Measurements from ENCODE around the gene FAM209B. TPM values are rescaled to one million over a fixed set of nuclear protein-coding genes. Genes with fewer than 3 reads are reported as not detected.

The FAM209B gene
- total and polyA plus RNA-seq, 10 of the 15 experiments (the other 5 are each of a cell fraction or from before 2014, with no cell fraction given): 0.22 to 0.77 (median 0.41) TPM; not detected in 2

DNA sequence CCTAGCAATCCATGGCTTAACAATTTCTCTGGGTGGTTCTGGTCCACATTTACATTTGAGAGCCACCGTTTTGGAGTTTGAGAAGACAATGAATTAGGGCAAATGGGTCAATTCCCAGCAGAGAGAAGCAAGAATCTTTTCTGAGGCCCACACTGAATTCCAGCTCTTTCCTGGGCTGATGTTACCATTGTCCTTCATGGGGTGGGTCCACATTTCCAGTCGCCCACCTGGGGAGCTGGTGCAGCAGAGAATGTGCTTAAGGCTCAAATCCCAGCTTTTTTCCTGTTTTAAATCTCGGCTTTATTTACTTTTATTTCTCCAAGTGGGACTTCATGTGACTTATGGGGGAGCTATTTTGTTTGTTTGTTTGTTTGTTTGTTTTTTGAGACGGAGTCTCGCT, 51.9 kb downstream of the FAM209B start:
- intact Hi-C loops (cut with micrococcal nuclease; ENCODE audit: unreplicated experiment): no loop called here
- no peaks in the 10 kb centered on the region for H3K4me1 ChIP-seq (ENCODE audit: control insufficient read depth, insufficient read depth, low read length)
- no peaks in the 10 kb centered on the region for H4K20me1 ChIP-seq (ENCODE audit: control insufficient read depth, insufficient read depth)
- RAD21 ChIA-PET (ENCODE audit: unreplicated experiment): no interaction called here
- no peak overlapping the region for H3K9ac ChIP-seq (ENCODE audit: control insufficient read depth, insufficient read depth, low read length)
- POLR2A ChIA-PET: interaction anchor here (0.6 kb wide), 1 partner anchor 12 kb away, joined by 3 read pairs; no protein-coding TSS in a partner anchor
- H3K36me3 ChIP-seq (ENCODE audit: control insufficient read depth in 2 of 2, insufficient read depth in 2 of 2, low read length in 1 of 2): no peaks in the 10 kb centered on the region
- SMC1A ChIA-PET (ENCODE audit: uncharacterized antibody, unreplicated experiment): no interaction called here
- ATAC-seq (no peak), FAIRE-seq (no peak), DNase-seq (ENCODE audit: low read depth, low spot score) (no peak)
- H3K27ac ChIP-seq (ENCODE audit: control insufficient read depth, insufficient read depth): no peak overlapping the region
- no peak overlapping the region for H2AFZ ChIP-seq (ENCODE audit: control insufficient read depth, low read depth, low read length)
- in situ Hi-C loops (cut with MboI): no loop called here
- no TSS peak for BruUV-seq (replicated peaks)
- no peak overlapping the region for H3K4me2 ChIP-seq (ENCODE audit: control insufficient read depth, insufficient read depth)
- no peaks in the 10 kb centered on the region for H3K27me3 ChIP-seq (replicated peaks in 1 of 2; ENCODE audit: control insufficient read depth in 2 of 2, insufficient read depth in 2 of 2, low read length in 1 of 2)
- no peaks in the 10 kb centered on the region for H3K9me3 ChIP-seq (replicated peaks; ENCODE audit: control insufficient read depth, insufficient read depth, low read length)
- WGBS (ENCODE audit: insufficient coverage, insufficient replicate concordance, low lambda C conversion rate, missing lambda C conversion rate): 23% methylated on average over 5 of the region's 5 CpGs
- H3K4me3 ChIP-seq: no peak overlapping the region
- no peaks in the 10 kb centered on the region for H3K79me2 ChIP-seq (ENCODE audit: control insufficient read depth, insufficient read depth, low read length)
- CTCF ChIA-PET: interaction anchor here (1.7 kb wide), 1 partner anchor 35 kb away, joined by 5 read pairs; no protein-coding TSS in a partner anchor
- no peak for TF ChIP-seq NR2F1 (conservative IDR thresholded peaks at IDR 0.05)
- TF ChIP-seq, protein P1, sequence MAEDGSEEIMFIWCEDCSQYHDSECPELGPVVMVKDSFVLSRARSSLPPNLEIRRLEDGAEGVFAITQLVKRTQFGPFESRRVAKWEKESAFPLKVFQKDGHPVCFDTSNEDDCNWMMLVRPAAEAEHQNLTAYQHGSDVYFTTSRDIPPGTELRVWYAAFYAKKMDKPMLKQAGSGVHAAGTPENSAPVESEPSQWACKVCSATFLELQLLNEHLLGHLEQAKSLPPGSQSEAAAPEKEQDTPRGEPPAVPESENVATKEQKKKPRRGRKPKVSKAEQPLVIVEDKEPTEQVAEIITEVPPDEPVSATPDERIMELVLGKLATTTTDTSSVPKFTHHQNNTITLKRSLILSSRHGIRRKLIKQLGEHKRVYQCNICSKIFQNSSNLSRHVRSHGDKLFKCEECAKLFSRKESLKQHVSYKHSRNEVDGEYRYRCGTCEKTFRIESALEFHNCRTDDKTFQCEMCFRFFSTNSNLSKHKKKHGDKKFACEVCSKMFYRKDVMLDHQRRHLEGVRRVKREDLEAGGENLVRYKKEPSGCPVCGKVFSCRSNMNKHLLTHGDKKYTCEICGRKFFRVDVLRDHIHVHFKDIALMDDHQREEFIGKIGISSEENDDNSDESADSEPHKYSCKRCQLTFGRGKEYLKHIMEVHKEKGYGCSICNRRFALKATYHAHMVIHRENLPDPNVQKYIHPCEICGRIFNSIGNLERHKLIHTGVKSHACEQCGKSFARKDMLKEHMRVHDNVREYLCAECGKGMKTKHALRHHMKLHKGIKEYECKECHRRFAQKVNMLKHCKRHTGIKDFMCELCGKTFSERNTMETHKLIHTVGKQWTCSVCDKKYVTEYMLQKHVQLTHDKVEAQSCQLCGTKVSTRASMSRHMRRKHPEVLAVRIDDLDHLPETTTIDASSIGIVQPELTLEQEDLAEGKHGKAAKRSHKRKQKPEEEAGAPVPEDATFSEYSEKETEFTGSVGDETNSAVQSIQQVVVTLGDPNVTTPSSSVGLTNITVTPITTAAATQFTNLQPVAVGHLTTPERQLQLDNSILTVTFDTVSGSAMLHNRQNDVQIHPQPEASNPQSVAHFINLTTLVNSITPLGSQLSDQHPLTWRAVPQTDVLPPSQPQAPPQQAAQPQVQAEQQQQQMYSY (CRISPR knock-in tag; IDR thresholded peaks at IDR 0.05): no peak
- no peak for TF ChIP-seq KDM1A (IDR thresholded peaks at IDR 0.05; ENCODE audit: borderline replicate concordance)
- no peak for TF ChIP-seq TBL1XR1 (IDR thresholded peaks at IDR 0.05; ENCODE audit: low read depth, low read length)
- TF ChIP-seq KAT2A (conservative IDR thresholded peaks at IDR 0.05; ENCODE audit: control insufficient read depth, low read depth, low read length): no peak
- TF ChIP-seq STAT1 (conservative IDR thresholded peaks at IDR 0.05): no peak
- TF ChIP-seq, protein P2, sequence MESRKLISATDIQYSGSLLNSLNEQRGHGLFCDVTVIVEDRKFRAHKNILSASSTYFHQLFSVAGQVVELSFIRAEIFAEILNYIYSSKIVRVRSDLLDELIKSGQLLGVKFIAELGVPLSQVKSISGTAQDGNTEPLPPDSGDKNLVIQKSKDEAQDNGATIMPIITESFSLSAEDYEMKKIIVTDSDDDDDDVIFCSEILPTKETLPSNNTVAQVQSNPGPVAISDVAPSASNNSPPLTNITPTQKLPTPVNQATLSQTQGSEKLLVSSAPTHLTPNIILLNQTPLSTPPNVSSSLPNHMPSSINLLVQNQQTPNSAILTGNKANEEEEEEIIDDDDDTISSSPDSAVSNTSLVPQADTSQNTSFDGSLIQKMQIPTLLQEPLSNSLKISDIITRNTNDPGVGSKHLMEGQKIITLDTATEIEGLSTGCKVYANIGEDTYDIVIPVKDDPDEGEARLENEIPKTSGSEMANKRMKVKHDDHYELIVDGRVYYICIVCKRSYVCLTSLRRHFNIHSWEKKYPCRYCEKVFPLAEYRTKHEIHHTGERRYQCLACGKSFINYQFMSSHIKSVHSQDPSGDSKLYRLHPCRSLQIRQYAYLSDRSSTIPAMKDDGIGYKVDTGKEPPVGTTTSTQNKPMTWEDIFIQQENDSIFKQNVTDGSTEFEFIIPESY (IDR thresholded peaks at IDR 0.05): no peak
- TF ChIP-seq, protein P3, sequence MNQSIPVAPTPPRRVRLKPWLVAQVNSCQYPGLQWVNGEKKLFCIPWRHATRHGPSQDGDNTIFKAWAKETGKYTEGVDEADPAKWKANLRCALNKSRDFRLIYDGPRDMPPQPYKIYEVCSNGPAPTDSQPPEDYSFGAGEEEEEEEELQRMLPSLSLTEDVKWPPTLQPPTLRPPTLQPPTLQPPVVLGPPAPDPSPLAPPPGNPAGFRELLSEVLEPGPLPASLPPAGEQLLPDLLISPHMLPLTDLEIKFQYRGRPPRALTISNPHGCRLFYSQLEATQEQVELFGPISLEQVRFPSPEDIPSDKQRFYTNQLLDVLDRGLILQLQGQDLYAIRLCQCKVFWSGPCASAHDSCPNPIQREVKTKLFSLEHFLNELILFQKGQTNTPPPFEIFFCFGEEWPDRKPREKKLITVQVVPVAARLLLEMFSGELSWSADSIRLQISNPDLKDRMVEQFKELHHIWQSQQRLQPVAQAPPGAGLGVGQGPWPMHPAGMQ (IDR thresholded peaks at IDR 0.05; ENCODE audit: borderline replicate concordance): no peak
- no peak for TF ChIP-seq ZNF274 (IDR thresholded peaks at IDR 0.05; ENCODE audit: insufficient read depth, insufficient read length)
- TF ChIP-seq ZNF207 (IDR thresholded peaks at IDR 0.05; ENCODE audit: borderline replicate concordance): no peak
- TF ChIP-seq FOXM1 (IDR thresholded peaks at IDR 0.05; ENCODE audit: low read depth, low read length): no peak
- TF ChIP-seq, protein P4, sequence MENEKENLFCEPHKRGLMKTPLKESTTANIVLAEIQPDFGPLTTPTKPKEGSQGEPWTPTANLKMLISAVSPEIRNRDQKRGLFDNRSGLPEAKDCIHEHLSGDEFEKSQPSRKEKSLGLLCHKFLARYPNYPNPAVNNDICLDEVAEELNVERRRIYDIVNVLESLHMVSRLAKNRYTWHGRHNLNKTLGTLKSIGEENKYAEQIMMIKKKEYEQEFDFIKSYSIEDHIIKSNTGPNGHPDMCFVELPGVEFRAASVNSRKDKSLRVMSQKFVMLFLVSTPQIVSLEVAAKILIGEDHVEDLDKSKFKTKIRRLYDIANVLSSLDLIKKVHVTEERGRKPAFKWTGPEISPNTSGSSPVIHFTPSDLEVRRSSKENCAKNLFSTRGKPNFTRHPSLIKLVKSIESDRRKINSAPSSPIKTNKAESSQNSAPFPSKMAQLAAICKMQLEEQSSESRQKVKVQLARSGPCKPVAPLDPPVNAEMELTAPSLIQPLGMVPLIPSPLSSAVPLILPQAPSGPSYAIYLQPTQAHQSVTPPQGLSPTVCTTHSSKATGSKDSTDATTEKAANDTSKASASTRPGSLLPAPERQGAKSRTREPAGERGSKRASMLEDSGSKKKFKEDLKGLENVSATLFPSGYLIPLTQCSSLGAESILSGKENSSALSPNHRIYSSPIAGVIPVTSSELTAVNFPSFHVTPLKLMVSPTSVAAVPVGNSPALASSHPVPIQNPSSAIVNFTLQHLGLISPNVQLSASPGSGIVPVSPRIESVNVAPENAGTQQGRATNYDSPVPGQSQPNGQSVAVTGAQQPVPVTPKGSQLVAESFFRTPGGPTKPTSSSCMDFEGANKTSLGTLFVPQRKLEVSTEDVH (IDR thresholded peaks at IDR 0.05; ENCODE audit: low read depth, partially characterized antibody): no peak
- TF ChIP-seq, protein P5, sequence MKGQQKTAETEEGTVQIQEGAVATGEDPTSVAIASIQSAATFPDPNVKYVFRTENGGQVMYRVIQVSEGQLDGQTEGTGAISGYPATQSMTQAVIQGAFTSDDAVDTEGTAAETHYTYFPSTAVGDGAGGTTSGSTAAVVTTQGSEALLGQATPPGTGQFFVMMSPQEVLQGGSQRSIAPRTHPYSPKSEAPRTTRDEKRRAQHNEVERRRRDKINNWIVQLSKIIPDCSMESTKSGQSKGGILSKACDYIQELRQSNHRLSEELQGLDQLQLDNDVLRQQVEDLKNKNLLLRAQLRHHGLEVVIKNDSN (IDR thresholded peaks at IDR 0.05; ENCODE audit: borderline replicate concordance, extremely low read length, insufficient read depth, low read depth, low read length): no peak
- TF ChIP-seq SMAD1 (IDR thresholded peaks at IDR 0.05; ENCODE audit: low read depth, partially characterized antibody): no peak
